Breast epithelium (tissue), 4 donors: ENCODE results near the gene HAND2. TPM values are rescaled to one million over a fixed set of nuclear protein-coding genes. Genes with fewer than 3 reads are reported as not detected.
A peak's percentile ranks its signal among the peaks of the same experiment; 100 is the strongest.

ENCODE experiments used
- DNase-seq, 2 donors: peaks; one replicate each; pipeline ENCODE4 v3.0.0-alpha.2; 2019; ENCODE audit warnings: low spot score in 2 of 2
- H3K27ac ChIP-seq, 2 donors: fragments of 200-600 bp; sonication (generic) in 1 of 2; one replicate each; pipeline ENCODE4 v1.5.1; 2016 to 2019; ENCODE audit warnings: mild to moderate bottlenecking in 1 of 2
- H3K27me3 ChIP-seq, 2 donors: fragments of 200-600 bp; sonication (generic) in 1 of 2; one replicate each; pipeline versions ENCODE4 v1.5.1 to v1.6.0; 2017 to 2019; ENCODE audit warnings: control low read depth in 1 of 2, mild to moderate bottlenecking in 1 of 2
- H3K36me3 ChIP-seq: fragments of 200-600 bp; one replicate; pipeline ENCODE4 v1.5.1; 2019
- H3K4me1 ChIP-seq, 2 donors: fragments of 200-600 bp; sonication (generic); one replicate each; pipeline ENCODE4 v1.5.1; 2016 to 2019; ENCODE audit warnings: control low read depth in 1 of 2
- H3K4me3 ChIP-seq, 3 donors: fragments of 200-600 bp; sonication (generic); 1 replicate in 2 of 3; 2 replicates in 1 of 3; pipeline ENCODE4 v1.5.1; 2016 to 2019; ENCODE audit warnings: mild to moderate bottlenecking in 3 of 3, moderate library complexity in 2 of 3
- H3K9me3 ChIP-seq, 2 donors: fragments of 200-600 bp; sonication (generic) in 1 of 2; one replicate each; pipeline ENCODE4 v1.5.1; 2016 to 2019; ENCODE audit warnings: control low read depth in 1 of 2
- CTCF ChIP-seq, 3 donors: fragments of 450-650 bp; IDR thresholded peaks; one replicate each; pipeline ENCODE4 v1.5.1; 2016 to 2017; ENCODE audit warnings: antibody characterized with exemption in 3 of 3, mild to moderate bottlenecking in 3 of 3, moderate library complexity in 3 of 3
- POLR2A ChIP-seq: fragments of 450-650 bp; IDR thresholded peaks from one replicate; pipeline ENCODE4 v1.6.1; 2016; ENCODE audit warnings: antibody characterized with exemption, mild to moderate bottlenecking, moderate library complexity
- POLR2AphosphoS5 ChIP-seq, 3 donors: sonication (generic); formaldehyde crosslinking; IDR thresholded peaks; one replicate each; pipeline ENCODE4 v1.6.1; 2017; ENCODE audit warnings: antibody characterized with exemption in 3 of 3
- intact Hi-C: fragments of 100-400 bp; cut with DNase I; formaldehyde crosslinking; loops from one replicate; pipeline ENCODE4 v1.15.1; 2023; ENCODE audit warnings: low total_unique reads
- total RNA-seq, 3 donors: library from RNA; depleted of rRNA; stranded (reverse); fragments of >200 nt; gene quantifications; one replicate each; pipeline ENCODE4 v1.1.0, GENCODE V29; 2016

The HAND2 gene
- total RNA-seq, 3 donors from 2014 or later = 10.5 to 29.6 (median 12.8) TPM

DNA sequence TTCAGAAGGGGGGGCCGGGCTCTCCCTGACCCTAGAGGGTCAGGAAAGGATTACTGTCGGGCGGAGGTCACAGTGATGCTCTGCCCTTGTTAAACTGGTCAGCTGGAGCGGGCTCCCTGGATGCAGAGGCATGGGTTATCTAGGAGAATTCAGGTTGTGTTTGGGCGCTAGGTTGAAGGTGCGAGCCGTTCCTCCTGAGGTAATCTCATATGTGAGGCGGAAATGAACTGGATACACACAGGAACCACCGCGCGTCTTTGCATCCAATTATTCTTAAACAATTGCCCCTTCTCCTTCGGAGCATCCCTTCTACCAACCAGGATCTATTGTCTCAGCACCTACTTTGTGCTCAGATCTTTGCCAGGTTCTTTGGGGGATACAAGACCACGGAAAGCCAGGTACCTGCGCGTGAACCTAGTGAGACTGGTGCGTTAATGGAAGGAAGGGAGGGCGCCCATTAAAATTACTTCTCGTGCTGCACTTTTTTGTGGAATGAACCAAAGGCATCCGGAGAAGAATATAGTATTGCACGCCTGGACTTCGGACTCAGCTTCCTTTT, 28.4 kb downstream of the HAND2 start:
- TF ChIP-seq CTCF (IDR thresholded peaks at IDR 0.05) (no peak), POLR2AphosphoS5 (IDR thresholded peaks at IDR 0.05) (no peak), POLR2A (no peak)
- Histone ChIP-seq H3K27ac (no peak overlapping the region), H3K36me3 (no peaks in the 10 kb centered on the region), H3K27me3 (peaks cover 0 to 42% of the 10 kb centered on the region in 2 donors), H3K9me3 (no peaks in the 10 kb centered on the region), H3K4me3 (no peak overlapping the region), H3K4me1 (no peaks in the 10 kb centered on the region)
- intact Hi-C loops = no loop called here
- DNase-seq = no peak

GRCh38 chr4:173500841-173501591, 29.0 kb downstream of the HAND2 start:
- no peaks in the 10 kb centered on the region for H3K4me1 ChIP-seq
- no peaks in the 10 kb centered on the region for H3K9me3 ChIP-seq
- TF ChIP-seq POLR2AphosphoS5 (IDR thresholded peaks at IDR 0.05) (no peak), CTCF (IDR thresholded peaks at IDR 0.05) (no peak), POLR2A (no peak)
- no peak overlapping the region for H3K27ac ChIP-seq
- no peaks in the 10 kb centered on the region for H3K36me3 ChIP-seq
- intact Hi-C loops = no loop called here
- H3K27me3 ChIP-seq = peaks cover 0 to 38% of the 10 kb centered on the region in 2 donors
- H3K4me3 ChIP-seq = peak overlapping the region in 2 of 3 donors; percentile 15 to 25
- DNase-seq = no peak

GRCh38 chr4:173499658-173500535, 30.1 kb downstream of the HAND2 start:
- DNase-seq = no peak
- intact Hi-C loops = no loop called here
- H3K27me3 ChIP-seq = peaks cover 0 to 30% of the 10 kb centered on the region in 2 donors

DNA sequence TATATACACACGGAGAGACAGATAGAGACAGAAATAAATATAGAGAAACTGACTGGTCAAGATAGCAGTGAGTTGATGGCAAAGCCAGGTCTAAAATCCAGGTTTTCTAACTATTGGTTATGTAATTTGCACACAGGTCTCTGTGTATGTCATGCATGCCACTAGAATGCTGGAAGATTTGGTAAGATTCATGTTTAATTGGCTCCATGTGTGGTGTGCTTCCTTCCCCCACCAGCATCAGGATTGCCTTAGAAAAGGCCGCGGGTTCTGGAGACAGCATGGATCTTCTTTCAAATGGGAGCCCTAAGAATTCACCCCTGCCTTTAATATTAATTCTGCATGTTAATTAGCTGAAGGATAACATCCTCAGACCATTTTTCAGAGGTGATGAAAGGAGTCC, 31.3 kb downstream of the HAND2 start:
- no peak overlapping the region for H3K4me3 ChIP-seq
- intact Hi-C loops = no loop called here
- TF ChIP-seq CTCF (IDR thresholded peaks at IDR 0.05) (no peak), POLR2AphosphoS5 (IDR thresholded peaks at IDR 0.05) (no peak), POLR2A (no peak)

More at GRCh38 chr4:173499658-173500535, 30.1 kb downstream of the HAND2 start:
- H3K9me3 ChIP-seq = no peaks in the 10 kb centered on the region
- no peak overlapping the region for H3K4me3 ChIP-seq
- no peak overlapping the region for H3K27ac ChIP-seq
- no peaks in the 10 kb centered on the region for H3K36me3 ChIP-seq
- H3K4me1 ChIP-seq = no peaks in the 10 kb centered on the region
- TF ChIP-seq POLR2A (no peak), CTCF (IDR thresholded peaks at IDR 0.05) (no peak), POLR2AphosphoS5 (IDR thresholded peaks at IDR 0.05) (no peak)

More for the DNA sequence above, 31.3 kb downstream of the HAND2 start:
- H3K27me3 ChIP-seq = peaks cover 0 to 30% of the 10 kb centered on the region in 2 donors
- no peaks in the 10 kb centered on the region for H3K9me3 ChIP-seq
- H3K27ac ChIP-seq = no peak overlapping the region
- no peaks in the 10 kb centered on the region for H3K36me3 ChIP-seq
- DNase-seq = no peak
- H3K4me1 ChIP-seq = peaks cover 0 to 5% of the 10 kb centered on the region in 2 donors
